Right ventricle myocardium superior (tissue), 1 donor: ENCODE results near the gene TAC4. TPM values are rescaled to one million over a fixed set of nuclear protein-coding genes. Genes with fewer than 3 reads are reported as not detected.
"Not testable (repeated sequence)": the region's sequence is repeated elsewhere in the genome, so short reads cannot be mapped to it uniquely, and the experiment has no call there.

Experiments used
- ATAC-seq: fragments of 200-7000 bp; cut with Tn5 transposase; one replicate; pipeline ENCODE4 v1.9.1; 2020; ENCODE audit warnings: mild to moderate bottlenecking; ENCODE audit not compliant: poor library complexity
- DNase-seq: peaks from one replicate; pipeline ENCODE4 v3.0.0-alpha.2; 2020
- intact Hi-C: fragments of 100-400 bp; cut with DNase I; formaldehyde crosslinking; loops from one replicate; pipeline ENCODE4 v1.11.2; 2022
- total RNA-seq: library from RNA; stranded (reverse); fragmentation: NEBNext Ultra II Directional; extraction: Animal tissue kit (Norgen Biotek cat#: 25700); gene quantifications from one replicate; pipeline ENCODE4 v1.2.1, GENCODE V29; 2021
- donor health status: DM: no; HTN: yes; CAD: no; lungs with severe emphysema.

Gene TAC4
- total RNA-seq, 1 donor from 2014 or later, result not detected

- intact Hi-C loops, result loop anchor here (5.0 to 10.0 kb wide), 2 partner anchors 144 to 276 kb away; partner anchors contain the start of genes NXPH3 and SLC35B1
- DNase-seq (no peak), ATAC-seq (peak; percentile 52)
Observed at GRCh38 chr17:49850772-49851386, 3.0 kb upstream of the TAC4 start.

GRCh38 chr17:49850218-49850610 is 2.3 kb upstream of the TAC4 start:
- ATAC-seq (no peak), DNase-seq (no peak)
- intact Hi-C loops, result loop anchor here (5.0 to 10.0 kb wide), 2 partner anchors 143 to 275 kb away; partner anchors contain the start of genes NXPH3 and SLC35B1

- ATAC-seq, result no peak
- intact Hi-C loops, result loop anchor here (10.0 kb wide), 1 partner anchor 54 kb away; no protein-coding TSS in a partner anchor
- DNase-seq, result no peak
Observed at GRCh38 chr17:49848739-49849138, 870 bp upstream of the TAC4 start.

GRCh38 chr17:49846938-49847712 is 744 bp downstream of the TAC4 start:
- intact Hi-C loops, result loop anchor here (10.0 kb wide), 1 partner anchor 52 kb away; no protein-coding TSS in a partner anchor
- DNase-seq, result no peak
- no peak for ATAC-seq

GRCh38 chr17:49845321-49845720 is 2.5 kb downstream of the TAC4 start:
- peak; percentile 89 for ATAC-seq
- DNase-seq, result peak; percentile 77
- intact Hi-C loops, result loop anchor here (10.0 kb wide), 1 partner anchor 51 kb away; no protein-coding TSS in a partner anchor

- DNase-seq (no peak), ATAC-seq (no peak)
- intact Hi-C loops, result loop anchor here (10.0 kb wide), 1 partner anchor 49 kb away; no protein-coding TSS in a partner anchor
Observed at GRCh38 chr17:49843774-49844350, 4.0 kb downstream of the TAC4 start.

GRCh38 chr17:49842846-49843245 is 5.0 kb downstream of the TAC4 start:
- ATAC-seq (no peak), DNase-seq (no peak)
- intact Hi-C loops, result loop anchor here (10.0 kb wide), 1 partner anchor 48 kb away; no protein-coding TSS in a partner anchor

GRCh38 chr17:49842371-49842770 is 5.5 kb downstream of the TAC4 start:
- DNase-seq (no peak), ATAC-seq (no peak)
- intact Hi-C loops, result loop anchor here (10.0 kb wide), 1 partner anchor 48 kb away; no protein-coding TSS in a partner anchor

GRCh38 chr17:49841548-49841947 is 6.3 kb downstream of the TAC4 start:
- ATAC-seq (no peak), DNase-seq (no peak)
- intact Hi-C loops, result loop anchor here (10.0 kb wide), 1 partner anchor 47 kb away; no protein-coding TSS in a partner anchor

GRCh38 chr17:49839455-49839854 is 8.4 kb downstream of the TAC4 start:
- DNase-seq, result no peak
- intact Hi-C loops, result no loop called here
- no peak for ATAC-seq

- DNase-seq, result no peak
- peak; percentile 24 for ATAC-seq
- intact Hi-C loops, result no loop called here
Observed at GRCh38 chr17:49836111-49837030, 11.5 kb downstream of the TAC4 start.

- ATAC-seq (no peak), DNase-seq (no peak)
- intact Hi-C loops, result no loop called here
Observed at GRCh38 chr17:49835472-49835871, 12.4 kb downstream of the TAC4 start.

GRCh38 chr17:49834118-49834743 is 13.6 kb downstream of the TAC4 start:
- ATAC-seq, result no peak
- DNase-seq, result no peak
- intact Hi-C loops, result no loop called here

GRCh38 chr17:49832840-49833599 is 14.8 kb downstream of the TAC4 start:
- no peak for DNase-seq
- intact Hi-C loops, result no loop called here
- no peak for ATAC-seq

- intact Hi-C loops, result no loop called here
- ATAC-seq (no peak), DNase-seq (no peak)
Observed at GRCh38 chr17:49830605-49831004, 17.3 kb downstream of the TAC4 start.

- no peak for ATAC-seq
- no peak for DNase-seq
- intact Hi-C loops, result no loop called here
Observed at GRCh38 chr17:49829026-49829425, 18.8 kb downstream of the TAC4 start.

GRCh38 chr17:49828325-49828724 is 19.5 kb downstream of the TAC4 start:
- DNase-seq, result peak; percentile 66
- ATAC-seq, result peak; percentile 85
- intact Hi-C loops, result not testable (repeated sequence)
